NAMALWA (cell line): Measurements from ENCODE around the gene KRT76.
"Not testable (repeated sequence)": the region's sequence is repeated elsewhere in the genome, so short reads cannot be mapped to it uniquely, and the experiment has no call there.

ENCODE experiments used
- DNase-seq: peaks from one replicate; pipeline ENCODE4 v3.0.0-alpha.2; 2015; ENCODE audit warnings: low spot score

Gene KRT76

DNA sequence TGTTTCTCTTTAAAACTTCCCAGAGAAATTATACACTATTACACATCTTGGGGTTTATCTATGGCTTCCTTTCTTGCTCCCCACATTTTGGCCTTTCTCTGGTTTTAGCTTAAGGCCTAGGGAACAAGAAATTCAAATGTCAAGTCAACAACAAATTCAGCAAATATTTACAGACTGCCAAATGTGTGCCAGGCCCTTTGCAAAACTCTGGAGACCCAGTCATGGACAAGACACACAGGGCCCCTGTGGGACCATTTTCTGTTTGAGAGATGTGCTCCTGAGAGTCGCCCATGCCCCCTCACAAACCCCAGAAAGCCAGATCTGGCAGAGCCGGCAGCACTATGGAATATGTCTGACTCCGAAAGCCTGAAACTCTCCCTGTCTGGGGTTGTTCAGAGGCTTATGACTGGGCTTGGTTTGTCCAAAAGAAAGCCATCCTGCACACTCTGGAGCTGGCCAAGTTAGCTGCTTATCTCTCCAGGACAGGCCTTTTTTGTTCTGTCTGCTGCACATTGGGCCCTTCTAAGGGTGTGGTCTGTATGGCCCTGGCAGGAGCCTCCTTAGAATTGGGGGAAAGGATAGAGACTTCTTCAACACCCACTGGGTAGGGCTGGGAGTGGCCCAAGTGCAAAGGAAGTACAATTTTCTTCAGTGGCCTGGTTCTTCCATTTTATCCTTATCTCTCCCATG is 19.8 kb upstream of the KRT76 start:
- DNase-seq: no peak

DNA sequence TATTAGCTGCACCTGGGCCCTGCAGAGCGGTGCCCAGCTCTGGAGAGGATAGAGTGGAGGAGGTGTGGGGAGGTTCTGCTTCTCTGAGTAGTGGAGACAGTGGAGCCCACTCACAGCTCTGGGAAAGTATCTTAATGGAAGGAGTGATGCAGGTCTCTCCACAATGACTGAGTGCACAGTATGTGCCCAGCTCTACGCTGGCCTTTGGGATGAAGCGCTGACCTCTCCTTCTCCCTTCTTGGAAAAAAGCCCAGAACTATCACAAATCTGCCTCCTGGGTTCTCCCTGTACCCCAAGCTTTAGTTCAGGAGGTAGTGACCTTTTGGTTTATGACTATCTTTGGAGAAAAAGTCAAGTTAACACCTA is 19.3 kb upstream of the KRT76 start:
- DNase-seq: no peak

DNA sequence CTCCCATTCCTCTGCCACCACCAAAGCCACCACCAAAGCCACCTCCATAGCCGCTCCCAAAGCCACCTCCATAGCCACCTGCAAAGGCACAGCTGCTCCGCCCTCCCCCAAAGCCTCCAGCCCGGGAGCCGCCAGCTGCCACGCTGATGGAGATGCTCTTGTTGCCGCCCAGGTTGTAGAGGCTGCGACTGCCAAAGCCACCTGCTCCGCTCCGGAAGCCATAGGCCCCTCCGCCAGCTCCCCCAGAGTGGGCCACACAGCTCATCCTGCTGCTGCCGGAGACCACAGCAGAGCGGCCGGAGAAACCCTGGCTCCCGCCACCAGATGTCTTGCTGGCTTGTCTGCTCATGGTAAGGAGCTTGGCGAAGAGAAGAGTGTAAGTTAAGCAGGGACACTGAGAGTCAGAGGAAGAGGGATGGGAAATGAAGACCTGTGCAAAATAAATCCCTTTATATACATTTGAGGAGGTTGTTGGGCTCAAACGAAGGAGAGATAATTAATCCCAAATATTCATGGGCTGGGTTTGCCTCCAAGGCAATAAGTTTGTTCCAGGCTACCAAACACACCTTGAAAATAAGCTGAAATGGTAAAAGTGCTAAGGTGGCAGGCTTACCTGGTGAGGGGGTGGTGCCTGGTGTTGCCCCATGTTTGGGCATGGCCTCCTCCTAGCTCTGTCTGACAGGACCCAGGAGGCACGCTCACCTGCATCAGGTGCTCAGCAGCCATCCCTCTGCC is 18.7 kb upstream of the KRT76 start, which contains the start of gene KRT3:
Gene KRT3 (minus strand): TSS at position 424 of the 735 bp plus-strand sequence. CDS start 75 bp downstream, at position 349.
- DNase-seq: no peak

DNA sequence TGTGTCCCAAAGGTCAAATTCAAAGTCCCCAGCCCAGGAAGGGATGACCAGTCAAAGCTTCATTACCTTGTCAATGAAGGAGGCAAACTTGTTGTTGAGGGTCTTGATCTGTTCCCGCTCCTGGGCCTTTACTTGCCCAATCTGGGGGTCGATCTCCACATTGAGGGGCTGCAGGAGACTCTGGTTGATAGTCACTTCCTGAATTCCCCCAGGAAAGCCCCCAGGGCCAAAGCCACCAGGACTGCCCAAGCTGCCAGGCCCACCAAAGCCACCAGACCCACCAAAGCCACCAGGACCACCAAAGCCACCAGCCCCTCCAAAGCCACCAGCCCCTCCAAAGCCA is 18.2 kb upstream of the KRT76 start:
- DNase-seq: not testable (repeated sequence)

DNA sequence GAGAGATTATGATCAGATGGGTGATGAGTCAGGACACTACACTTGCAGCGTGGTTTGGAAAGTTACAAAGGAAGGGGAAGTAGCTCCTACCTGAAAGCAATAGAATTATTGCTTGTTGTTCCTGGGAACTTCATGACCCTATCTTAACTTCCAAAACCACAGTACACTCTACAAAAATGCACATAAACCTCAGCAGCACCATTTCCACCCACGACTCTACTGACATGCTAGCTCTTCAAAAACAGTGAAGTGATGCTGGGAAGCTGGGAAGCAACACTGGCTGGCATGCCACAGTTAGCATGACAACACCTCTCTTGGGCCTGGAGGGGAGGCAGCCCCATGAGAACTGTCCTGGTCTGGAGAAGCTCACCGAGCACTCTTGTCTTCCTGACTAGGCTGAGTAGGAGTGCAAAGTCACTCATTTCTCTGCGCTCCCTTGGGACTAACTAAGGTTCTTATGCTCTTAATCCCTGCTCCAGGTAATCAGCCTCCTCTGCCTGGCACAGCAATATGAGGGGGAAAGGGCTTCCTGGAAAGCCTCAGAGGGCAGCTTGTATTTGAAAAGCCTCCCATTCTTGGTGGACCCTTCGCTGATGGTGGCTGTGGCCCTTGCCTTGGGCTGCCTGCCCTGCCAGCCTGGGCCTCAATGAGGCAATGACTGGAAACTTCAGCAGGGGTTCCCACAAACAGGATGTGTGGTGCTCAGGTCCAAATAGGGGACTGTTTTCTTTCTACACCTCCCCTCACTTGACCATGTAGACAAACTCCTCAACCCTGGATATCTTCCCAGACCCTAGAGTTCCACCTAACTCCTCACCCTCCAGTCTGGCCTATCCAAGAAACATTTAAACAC is 17.6 kb upstream of the KRT76 start:
- DNase-seq: no peak

DNA sequence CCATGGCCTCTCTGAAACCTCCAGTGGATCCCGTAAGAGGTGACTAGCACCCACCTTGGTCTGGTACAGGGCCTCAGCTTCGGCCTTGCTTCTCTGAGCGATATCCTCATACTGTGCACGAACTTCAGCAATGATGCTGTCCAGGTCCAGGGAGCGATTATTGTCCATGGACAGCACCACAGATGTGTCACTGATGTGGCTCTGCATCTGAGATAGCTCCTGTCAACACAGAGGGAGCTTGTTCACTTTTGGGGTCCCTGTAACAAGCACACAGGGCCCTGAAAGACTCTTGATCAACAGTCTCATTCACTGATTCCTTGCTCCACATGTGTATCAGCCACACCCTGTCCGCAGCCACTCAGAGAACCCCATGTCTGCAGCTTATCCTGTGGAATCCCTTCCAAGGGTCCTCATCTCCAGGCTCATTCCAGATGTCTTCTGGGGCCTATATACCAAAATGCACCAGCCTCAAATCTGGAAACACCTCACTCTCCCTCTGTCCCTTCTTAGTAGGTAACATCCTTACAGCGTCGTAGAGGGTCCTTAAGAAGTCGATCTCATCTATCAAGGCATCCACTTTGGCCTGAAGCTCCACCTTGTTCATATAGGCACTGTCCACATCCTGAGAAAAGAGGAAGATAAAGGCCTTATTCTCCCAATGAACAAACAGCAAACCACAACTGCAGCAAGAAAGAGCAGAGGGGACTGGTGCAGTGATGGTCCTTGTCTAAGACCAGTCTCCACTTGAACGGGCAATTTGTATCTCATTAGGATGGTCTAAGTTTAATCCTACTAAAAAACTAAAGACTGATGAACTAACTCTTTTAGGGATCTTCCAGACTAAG is 15.3 kb upstream of the KRT76 start:
- DNase-seq: no peak

DNA sequence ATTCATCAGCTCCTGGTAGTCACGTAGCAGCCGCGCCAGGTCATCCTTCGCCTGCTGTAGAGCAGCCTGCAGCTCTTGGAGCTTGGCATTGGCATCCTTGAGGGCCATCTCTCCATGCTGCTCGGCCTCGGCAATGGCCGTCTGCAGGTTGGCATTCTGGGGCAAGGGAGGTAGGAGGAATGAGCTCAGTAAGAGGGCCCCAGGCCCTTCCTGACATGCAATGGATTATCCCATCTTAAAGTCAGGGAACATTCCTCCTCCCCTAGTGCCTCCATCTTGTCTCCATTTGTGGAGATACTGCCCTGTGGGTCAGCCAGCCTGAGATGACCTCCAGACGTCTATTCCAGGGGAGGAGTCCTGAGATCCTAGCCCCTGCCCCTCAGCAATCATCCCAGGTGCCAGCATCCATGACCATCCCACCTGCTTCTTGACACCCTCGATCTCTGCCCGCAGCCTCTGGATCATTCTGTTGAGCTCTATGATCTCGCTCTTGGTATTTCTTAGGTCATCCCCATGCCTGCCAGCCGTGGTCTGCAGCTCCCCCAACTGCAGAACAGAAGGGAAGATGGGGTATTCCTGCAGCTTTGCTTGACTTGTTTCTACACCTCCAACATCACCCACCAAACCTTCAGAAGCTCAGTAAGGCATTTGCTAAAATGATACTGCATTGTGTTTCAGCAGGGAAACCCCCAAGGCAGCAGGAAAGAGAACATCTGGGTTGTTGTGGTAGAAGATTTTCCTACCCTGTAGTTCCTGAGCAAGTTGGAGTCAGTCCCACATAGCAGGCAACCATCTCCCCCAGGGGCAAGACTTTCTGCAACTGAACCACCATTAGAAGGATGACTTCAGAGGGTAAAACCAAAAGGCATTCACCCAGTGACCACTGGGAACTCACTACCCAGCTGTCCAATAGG is 14.4 kb upstream of the KRT76 start:
- DNase-seq: no peak

DNA sequence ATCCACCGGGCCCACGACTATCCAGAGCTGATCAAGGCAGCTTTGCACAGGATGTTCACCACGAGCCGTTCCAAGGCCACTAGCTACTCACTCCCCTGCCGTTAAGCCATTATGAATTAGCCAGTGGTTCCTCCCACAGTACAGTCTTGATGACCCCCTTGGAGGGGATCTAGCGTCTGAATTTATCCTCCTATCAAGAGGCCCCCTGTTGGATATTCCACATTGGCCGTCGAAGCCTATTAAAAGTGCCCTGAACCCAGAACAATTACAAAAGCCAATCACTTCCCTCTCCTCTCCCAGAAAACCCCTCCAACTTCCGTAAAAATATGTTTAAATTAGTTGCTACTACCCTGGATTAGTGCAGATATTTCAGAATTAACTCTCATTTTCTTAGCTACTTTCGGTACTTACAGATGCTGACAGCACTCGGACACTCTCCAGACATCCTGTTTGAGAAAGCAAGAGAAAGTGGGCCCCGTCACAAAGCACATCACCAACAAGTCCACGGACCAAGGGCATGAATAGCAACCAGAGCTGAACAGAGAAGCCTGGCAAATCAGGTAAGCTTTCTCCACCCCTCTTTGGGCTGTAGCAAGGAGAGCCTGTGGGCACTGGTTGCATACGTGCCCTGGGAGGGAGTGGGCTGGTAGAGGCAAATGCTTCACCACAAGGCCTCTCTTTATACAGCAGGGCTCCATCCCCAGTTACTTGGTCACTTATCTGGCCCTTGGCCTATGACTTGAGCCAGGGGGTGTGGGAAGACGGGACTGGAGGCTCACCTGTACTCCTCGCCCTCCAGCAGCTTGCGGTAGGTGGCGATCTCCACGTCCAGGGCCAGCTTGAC is 13.5 kb upstream of the KRT76 start:
- DNase-seq: no peak

DNA sequence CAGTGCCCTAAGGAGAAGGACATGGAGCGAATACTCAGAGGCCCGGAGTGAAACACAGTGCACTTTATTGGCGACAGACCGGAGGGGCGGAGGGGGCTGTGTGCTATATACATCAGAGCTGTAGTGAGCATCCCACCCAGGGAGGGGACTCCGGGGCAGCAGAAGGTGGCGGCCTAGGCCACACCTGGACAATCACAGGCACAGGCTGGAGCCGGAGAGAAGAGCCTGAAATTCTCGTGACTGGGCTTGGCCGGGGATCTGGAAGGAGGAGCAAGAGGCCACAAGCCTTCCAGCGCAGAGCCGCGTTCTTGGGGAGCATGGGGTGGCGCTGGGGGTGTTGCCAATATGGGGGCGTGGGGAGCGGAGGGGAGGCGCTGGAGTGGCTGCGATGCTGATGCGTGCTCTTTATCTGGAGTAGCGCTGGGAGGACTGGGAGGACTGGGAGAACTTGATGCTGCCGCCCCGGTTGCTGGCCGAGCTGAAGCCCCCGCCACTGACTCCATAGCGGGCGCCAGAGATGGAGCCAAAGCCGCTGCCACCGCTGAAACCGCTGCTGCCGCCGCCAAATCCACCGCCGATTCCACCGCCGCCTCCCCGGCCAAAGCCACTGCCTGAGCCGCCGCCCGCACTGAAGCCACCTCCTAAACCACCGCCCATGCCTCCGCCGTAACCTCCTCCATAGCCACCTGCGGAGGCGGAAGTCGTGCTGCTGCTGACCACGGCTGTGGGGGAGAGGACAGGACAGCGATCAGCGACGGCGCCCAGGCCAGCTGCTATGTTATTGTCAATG is 12.7 kb upstream of the KRT76 start:
- DNase-seq: no peak

DNA sequence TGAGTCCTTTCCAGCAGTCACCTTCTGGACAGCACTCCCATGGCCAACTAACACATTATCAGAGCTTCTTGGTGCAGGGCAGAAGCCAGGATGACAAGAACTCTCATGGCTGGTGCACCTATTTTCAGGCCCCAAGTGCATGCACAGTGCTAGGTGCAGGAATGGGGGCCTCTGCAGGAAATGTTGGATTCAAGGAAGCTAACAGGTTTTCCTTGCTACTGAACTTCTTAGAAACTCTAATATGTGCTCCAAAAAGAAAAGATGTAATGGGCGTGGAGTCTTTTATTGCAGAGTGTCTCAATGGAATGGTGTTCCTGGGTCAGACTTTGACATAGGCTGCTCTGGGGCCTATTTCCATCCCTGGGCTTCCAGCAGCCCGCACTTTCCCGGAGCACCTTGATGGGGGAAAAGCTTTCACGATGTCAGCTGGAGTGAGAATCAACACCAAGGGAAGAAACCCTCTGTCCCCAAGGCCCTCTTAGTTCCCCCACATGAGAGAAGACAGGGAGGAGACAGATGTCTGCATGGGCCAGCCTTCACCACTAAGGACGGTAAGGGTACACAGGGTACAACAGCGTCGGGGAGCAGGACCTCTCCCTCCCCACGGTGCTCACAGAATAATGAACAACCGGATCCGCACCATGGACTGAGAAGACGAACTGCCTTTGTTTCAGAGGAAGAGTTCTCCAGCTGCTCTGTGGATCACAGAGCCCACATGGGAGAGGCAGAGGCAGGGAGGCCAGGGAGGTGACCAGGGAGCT is 11.9 kb upstream of the KRT76 start:
- no peak for DNase-seq

DNA sequence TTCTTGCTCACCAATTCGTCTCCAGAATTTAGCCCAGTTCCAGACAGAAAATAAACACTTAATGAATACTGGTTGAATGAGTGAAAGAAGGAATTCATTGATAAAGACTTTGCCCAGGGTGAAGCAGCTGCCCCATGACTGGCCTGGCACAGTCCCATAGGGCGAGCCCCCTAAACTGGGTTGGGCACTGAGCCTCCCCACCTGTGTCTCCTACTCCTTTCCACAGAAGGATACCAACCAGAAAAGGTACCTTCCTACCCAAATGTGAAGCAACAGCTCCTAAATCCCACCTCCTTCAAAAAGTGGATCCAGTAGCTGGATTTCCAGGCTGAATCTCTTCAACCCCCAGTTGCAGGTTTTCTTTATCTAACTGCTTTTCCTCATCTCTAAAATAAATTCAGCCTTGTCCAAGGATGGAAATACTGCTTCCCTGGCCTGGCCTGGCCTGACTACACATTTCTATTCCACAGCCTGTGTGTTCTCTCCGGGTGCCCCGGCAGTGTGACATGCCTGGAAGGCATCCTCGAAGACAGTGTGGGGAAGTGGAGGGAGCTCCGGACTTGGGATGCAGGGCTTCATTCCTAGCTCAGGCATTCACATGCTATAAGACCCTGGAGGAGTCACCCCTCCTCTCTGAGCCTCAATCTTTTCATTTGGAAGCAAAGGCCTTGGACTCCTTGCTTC is 11.2 kb upstream of the KRT76 start:
- no peak for DNase-seq

DNA sequence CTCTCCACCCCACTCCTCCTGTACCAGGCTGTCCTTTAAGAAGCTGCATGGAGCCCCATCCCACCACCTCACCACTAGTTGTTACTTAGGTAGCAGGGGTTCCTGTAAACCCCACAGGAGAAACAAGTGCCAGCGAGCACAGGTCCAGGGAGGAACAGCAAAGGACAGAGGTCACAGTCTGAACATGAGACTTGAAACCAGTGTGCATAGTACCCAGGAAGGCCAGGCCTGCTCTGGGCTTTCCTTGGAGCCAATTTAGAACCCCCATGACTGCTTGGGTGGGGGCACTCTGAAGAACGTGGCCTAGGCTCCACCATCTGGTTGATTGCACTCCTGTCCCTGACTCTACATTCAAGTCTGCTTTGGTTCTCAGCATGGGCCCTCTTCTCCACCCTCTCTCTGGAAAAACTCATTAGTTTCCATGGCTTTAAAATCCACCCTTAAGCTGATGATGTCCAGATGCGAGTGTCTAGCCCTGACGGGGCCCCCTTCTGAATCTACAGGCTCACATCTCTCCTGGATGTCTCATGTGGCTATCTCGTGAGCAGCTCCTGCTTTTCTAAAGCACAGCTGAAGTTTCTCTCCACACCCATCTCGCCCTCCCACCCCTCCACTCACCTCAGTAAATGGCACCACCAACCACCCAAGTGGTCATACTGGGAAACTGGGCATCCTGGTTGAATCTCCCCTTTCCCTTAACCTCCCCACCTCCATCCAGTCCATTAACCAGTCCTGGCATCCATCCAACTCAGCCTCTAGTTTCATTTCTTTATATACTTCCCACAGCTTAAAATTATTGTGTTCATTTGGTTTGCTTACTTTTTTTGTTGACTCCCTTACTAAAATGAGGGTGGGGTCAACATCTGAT is 10.4 kb upstream of the KRT76 start:
- no peak for DNase-seq

DNA sequence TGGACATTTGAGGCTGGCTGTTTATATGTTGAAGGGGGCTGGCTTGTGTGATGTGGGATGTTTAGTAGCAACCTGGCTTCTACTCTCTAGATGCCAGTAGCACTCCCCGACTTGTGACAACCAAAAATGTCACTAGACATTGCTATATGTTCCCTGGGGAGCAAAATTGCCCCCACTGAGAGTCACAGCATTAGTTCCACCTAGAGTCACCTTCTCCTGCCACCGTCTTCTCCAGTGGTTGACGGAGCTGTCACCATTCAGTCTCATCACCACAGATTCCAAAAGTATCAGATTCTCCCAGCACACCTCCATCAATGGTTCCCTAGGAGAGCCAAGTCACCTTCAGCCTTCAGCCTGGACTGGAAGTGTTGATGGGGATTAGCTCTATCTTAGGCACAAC is 7.8 kb upstream of the KRT76 start:
- DNase-seq: no peak

DNA sequence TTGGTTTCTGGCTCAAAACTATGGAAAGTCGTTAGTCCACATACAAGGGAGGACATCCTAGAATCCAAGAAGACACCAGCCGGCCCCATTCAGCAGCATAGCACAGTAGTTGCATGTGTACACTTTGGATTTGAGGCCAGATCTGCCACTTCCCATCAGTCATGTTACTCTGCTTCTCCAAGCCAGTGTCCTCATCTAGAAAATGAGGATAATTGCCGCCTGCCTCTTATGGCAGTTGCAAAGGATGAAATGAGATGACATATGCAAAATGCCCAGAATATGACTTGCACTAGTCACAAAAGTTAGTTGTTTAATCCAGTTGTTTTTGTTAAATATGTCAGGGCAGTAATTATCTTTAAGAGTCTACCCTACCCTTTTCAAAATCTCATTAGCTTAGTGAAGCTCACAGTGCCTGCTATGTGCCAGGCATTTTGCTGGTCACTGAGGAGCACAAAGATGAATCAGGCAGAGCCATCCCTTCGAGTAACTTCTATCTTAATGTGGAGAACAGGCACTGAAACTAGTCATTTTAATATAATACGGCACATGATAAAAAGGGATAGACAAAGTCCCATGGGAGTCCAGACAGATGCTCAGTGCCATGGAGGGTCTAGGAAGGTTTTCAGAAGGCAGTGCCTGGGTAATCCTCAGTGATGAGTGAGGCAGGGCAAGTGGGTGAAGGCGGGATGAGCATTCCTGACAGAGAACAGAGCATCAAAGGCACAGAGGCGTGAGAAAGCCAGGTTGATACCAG is 6.6 kb upstream of the KRT76 start:
- DNase-seq: no peak

DNA sequence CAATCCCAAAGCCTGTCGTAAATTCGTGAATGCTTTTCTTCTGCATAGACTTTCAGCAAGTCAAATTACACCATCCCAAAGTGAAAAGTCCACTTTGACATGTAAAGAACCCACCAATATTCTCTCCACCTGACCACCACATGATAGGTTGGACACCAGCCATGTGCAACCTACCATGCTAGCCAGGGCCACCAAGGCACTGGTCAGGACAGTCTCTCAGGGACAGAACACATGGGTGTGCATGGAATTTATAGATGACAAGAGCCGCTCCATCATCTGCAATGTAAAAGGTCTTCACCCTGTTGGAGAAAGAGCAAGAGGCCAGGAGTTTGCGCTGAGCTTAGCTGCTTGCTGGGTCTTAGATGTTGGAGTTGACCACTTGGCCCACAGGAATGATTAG is 5.4 kb upstream of the KRT76 start:
- no peak for DNase-seq
